ENCODE results near the gene ABR.

ABR gene

GRCh38 chr17:1022278-1023024 lies 157.3 kb downstream of the ABR start:
- no peak for DNase-seq

GRCh38 chr17:1021147-1021546 lies 158.6 kb downstream of the ABR start:
- no peak for DNase-seq

- DNase-seq, result no peak
Observed at GRCh38 chr17:1019451-1019850, 160.3 kb downstream of the ABR start.

DNA sequence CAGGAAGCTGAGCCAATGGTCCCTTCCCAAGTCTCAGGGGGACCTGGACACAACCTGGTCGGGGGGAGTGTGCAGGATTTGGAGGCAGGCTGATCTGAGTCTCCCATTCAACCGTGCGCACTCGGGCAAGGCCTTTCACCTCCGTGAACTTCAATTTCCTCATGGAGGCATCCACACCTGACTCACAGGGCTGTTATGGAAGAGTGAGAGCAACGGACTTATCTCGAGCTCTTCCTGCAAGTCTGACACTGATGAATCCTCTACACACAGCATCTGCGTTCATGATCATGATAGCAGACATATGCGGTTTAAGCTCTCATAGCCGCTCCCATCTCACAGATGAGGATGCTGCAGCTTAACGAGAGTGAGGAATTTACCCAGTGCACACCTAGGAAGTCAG lies 161.2 kb downstream of the ABR start:
- DNase-seq, result no peak

GRCh38 chr17:1013729-1014090 lies 166.1 kb downstream of the ABR start:
- no peak for DNase-seq

GRCh38 chr17:1012823-1013728 lies 166.7 kb downstream of the ABR start:
- DNase-seq, result no peak

DNA sequence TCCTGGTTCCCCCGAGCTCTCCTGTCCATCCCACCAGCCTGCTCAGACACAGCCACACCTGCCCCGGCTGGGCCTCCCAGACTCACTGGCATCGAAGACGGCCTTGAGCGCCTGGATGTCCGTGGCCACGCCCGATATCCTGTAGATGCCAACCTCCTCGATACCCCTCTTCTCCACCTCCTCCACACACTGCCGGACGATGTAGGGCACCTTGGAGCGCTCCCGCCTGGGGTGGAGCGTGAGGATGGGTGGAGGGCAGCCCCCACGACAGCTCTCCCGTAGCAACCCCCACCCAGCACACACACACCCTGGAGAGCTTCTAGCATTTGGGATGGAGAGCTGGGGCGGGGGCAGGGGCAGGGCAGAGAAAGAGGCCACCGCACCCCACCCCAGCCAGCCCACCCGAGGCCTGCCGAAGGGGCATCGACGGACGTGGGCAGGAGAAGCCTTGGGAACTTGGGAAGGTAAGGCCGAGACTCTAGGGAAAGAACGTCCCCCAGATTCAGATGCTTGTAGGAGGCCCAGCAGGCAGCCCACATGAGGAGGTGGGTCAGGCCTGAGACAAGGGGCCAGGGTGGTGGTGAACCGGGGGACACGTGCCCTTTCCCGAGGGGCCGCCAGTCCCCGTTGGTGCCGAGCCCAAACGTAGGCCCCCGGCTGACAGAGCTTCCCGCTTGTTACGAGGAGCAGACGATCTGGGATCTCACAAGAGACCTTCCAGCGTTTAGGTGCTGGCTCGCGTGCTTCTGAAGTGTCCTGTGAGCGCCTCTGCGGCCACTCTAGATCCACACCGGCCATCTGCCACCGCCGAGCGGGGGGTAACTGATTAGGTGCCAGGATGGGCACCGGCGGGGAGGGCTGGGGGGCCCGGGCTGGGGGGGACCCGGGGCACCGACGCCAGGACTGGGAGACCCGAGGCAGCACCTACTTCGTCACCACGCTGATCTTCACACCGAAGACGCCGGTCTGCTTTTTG lies 167.7 kb downstream of the ABR start:
- no peak for DNase-seq

DNA sequence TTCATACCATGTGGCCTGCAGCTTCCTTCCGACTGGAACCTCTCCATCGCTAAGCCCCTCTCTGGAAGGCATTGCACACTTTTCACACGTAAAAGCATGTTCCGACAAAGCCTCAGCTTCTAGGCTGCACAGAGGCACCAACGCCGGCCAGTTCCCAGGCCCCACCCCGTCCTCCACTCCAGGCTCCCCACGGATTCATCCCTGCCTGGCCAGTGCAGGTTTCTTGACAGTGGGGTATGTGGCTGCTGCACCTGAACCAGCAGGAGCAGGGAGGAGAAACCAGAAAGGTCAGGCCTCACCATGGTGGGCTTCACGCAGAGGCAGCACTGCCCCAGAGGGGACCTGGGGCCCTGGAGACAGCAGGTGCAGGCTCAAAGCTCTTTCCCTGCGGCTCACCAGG lies 168.6 kb downstream of the ABR start:
- DNase-seq, result no peak

- no peak for DNase-seq
Observed at GRCh38 chr17:1010586-1010985, 169.2 kb downstream of the ABR start.

DNA sequence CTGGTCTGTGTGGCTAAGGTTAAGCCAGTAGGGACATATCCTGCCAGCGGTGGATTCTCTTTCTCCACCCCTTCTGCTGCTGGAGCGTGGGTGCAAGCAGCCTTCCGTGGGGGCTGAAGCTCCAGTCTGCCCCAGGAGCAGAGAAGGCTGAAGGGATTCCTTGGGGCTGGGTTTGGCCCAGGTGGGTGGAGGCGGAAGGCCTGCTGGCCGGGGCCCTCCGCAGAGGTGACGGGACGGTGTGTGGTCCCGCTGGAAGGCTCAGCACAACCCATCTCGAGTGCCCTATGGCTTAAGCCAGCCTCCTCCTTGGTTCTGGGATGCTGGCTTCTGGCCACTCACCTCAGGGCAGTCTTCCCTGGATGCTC lies 169.7 kb downstream of the ABR start:
- no peak for DNase-seq

- DNase-seq, result no peak
Observed at GRCh38 chr17:1009229-1010085, 170.3 kb downstream of the ABR start.

DNA sequence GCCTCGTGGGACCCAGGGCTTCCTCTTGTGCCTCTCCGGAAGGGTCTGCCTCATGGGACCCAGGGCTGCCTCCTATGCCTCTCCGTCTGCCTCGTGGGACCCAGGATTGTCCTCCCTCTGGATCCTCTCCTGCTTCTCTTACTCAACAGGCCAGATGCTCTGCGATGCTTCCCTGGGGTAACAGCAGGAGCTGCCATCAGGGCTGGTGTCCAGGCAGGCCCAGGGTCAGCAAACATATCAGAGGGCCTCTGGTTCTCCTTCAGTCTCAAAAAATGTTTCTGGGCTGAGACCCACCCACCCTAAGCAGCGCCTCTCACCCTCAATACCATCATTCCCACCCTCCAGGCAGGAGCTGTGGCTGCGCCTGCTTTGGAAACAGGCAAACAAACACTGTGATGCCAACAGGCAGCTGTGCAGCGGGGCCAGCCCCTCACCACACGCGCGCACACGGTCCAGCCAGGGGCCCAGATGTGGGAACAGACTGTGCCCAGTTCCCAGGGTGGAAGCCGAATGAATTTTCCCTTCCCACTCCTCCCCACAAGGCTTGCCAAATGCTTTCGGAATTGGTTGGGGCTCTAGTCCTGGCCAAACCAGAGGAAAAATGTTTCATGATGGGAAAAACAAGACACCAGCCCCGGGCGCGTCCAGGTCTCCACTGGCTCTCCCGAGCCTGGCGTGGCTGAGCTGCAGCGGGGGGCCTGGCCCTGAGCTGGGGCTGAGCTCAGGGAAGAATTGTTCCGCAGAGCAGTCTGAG lies 171.6 kb downstream of the ABR start:
- DNase-seq, result no peak

DNA sequence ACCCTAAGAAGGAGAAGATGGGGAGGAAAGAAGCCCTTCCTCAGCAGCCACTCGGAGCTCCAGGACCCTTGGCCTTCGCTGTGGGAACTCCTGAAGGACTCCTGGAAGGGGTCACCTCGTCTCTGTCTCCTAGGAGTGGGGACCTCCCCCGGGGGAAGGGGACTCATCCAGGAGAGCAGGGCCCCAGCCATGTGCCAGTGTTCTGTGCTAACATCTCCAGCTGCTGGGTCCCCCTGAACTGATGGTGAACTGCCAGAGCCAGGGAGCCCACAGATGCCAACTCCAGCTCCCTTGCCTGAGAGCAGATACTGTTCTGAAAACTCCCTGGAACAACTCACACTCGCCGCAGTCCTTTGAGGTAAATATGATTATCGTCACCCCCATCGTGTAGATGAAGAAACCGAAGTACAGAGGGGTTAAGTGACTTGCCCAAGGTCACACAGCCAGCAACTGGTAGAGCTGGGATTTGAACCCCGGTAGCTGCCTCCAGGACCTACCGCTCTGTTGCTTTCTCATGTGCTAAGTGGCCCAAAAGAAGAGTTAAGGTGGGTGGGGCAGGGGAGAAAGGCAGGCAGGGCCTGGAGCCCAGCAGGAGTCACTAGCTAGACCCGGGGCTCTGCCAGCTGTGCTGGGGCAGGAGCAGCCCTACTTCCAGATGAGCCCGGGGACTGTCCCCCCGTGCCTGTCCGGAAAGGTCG lies 172.3 kb downstream of the ABR start:
- no peak for DNase-seq

- no peak for DNase-seq
Observed at GRCh38 chr17:1006054-1006453, 173.7 kb downstream of the ABR start.

- no peak for DNase-seq
Observed at GRCh38 chr17:1005361-1005946, 174.3 kb downstream of the ABR start.

DNA sequence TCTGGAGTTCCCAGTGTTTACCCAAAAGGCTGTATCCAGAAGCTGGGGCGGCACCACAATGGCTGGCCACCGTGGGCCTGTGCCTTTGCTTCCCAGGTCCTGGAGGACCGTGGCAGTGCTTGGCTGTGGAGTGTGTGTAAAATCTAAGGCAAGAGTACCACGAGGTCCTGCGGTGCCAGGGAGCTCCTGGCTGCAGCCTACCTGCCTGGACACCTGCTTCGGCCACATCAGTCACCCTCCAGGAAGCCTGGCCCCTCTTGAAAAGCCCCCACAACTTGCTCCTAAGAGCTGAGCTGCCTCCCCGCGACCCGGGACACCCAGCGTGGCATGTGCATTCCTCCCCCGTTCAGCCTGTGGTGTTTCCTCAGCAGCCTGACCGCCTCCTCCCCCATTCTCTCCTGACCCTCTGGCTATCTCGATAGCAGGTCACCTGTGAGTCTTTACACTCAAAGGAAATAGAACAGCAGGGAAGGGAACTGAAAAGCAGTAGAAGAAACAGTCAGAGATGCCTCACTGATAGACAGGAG lies 174.9 kb downstream of the ABR start:
- no peak for DNase-seq

- DNase-seq, result no peak
Observed at GRCh38 chr17:1003972-1004768, 175.6 kb downstream of the ABR start.

- DNase-seq, result no peak
Observed at GRCh38 chr17:1003633-1003971, 176.2 kb downstream of the ABR start.

Data from EL (cell line).